Keratinocyte (primary cell): Measurements from ENCODE around the gene TMEM225B. TPM values are rescaled to one million over a fixed set of nuclear protein-coding genes. Genes with fewer than 3 reads are reported as not detected.

Experiments used
- DNase-seq: peaks from one replicate; pipeline ENCODE4 v3.0.0-alpha.2; 2011; ENCODE audit warnings: low read depth, missing footprints, low spot score
- FAIRE-seq: peaks from 2 replicates; lab custom pipeline; 2011; peaks lifted over from hg19 to GRCh38; lab: Jason Lieb, UNC
- H2AFZ ChIP-seq: 2 replicates; pipeline ENCODE4 v1.6.0; 2012; ENCODE audit warnings: low read length, control low read depth, inconsistent platforms; ENCODE audit not compliant: control insufficient read depth
- H3K27ac ChIP-seq: 2 replicates; pipeline ENCODE4 v1.5.1; 2011; ENCODE audit warnings: low read length; ENCODE audit not compliant: control insufficient read depth, insufficient read depth
- H3K27me3 ChIP-seq: 3 replicates; pipeline ENCODE4 v1.6.0; 2011; ENCODE audit warnings: low read length; ENCODE audit not compliant: control insufficient read depth, insufficient read depth; ENCODE audit errors: extremely low read depth
- H3K36me3 ChIP-seq, 2 experiments: 2 replicates in 1 of 2; 3 replicates in 1 of 2; pipeline ENCODE4 v1.5.1; 2011; ENCODE audit warnings: low read length in 2 of 2, mild to moderate bottlenecking in 1 of 2; ENCODE audit not compliant: control insufficient read depth in 2 of 2, insufficient read depth in 2 of 2; ENCODE audit errors: extremely low read depth in 1 of 2
- H3K4me1 ChIP-seq: 3 replicates; pipeline ENCODE4 v1.5.1; 2011; ENCODE audit warnings: low read length; ENCODE audit not compliant: control insufficient read depth, insufficient read depth; ENCODE audit errors: extremely low read depth
- H3K4me2 ChIP-seq: 3 replicates; pipeline ENCODE4 v1.6.0; 2011; ENCODE audit warnings: low read depth, low read length; ENCODE audit not compliant: control insufficient read depth, insufficient read depth; ENCODE audit errors: extremely low read depth
- H3K4me3 ChIP-seq, 3 experiments: fragments of 200-600 bp in 1 of 3; sonication (generic) in 1 of 3; 2 replicates in 2 of 3; 3 replicates in 1 of 3; pipeline ENCODE4 v1.5.1; 2011 to 2016; ENCODE audit warnings: low read length in 3 of 3, mild to moderate bottlenecking in 3 of 3, control low read depth in 2 of 3, inconsistent platforms in 1 of 3, low read depth in 1 of 3, mixed read lengths in 1 of 3, mixed run types in 1 of 3, moderate library complexity in 1 of 3; ENCODE audit not compliant: control insufficient read depth in 2 of 3, insufficient read depth in 2 of 3; ENCODE audit errors: extremely low read depth in 1 of 3
- H3K79me2 ChIP-seq: 2 replicates; pipeline ENCODE4 v1.6.0; 2012; ENCODE audit warnings: low read length; ENCODE audit not compliant: control insufficient read depth, insufficient read depth
- H3K9ac ChIP-seq: 3 replicates; pipeline ENCODE4 v1.6.0; 2011; ENCODE audit warnings: low read length; ENCODE audit not compliant: control insufficient read depth, insufficient read depth; ENCODE audit errors: extremely low read depth
- H3K9me1 ChIP-seq: 3 replicates; pipeline ENCODE4 v1.6.0; 2011; ENCODE audit warnings: low read length; ENCODE audit not compliant: control insufficient read depth, insufficient read depth; ENCODE audit errors: extremely low read depth
- H3K9me3 ChIP-seq: 2 replicates; pipeline ENCODE4 v1.5.1; 2012; ENCODE audit warnings: low read depth, low read length; ENCODE audit not compliant: control insufficient read depth
- H4K20me1 ChIP-seq: 3 replicates; pipeline ENCODE4 v1.6.0; 2011; ENCODE audit warnings: low read length; ENCODE audit not compliant: control insufficient read depth, insufficient read depth; ENCODE audit errors: extremely low read depth
- EZH2 ChIP-seq: IDR thresholded peaks from one replicate; pipeline ENCODE4 v1.6.1; 2012; ENCODE audit warnings: inconsistent platforms, mild to moderate bottlenecking, low read length, moderate library complexity
- dilution Hi-C: fragments of 300-500 bp; cut with MboI; formaldehyde crosslinking; loops from one replicate; pipeline ENCODE4 v1.7.0; 2020; ENCODE audit warnings: low sequenced_read_pairs; ENCODE audit not compliant: extremely low pct_ligation_motif_present
- polyA plus RNA-seq, 5 experiments: library from polyadenylated mRNA; depleted of rRNA in 3 of 5; stranded (reverse) in 3 of 5; stranded (forward) in 1 of 5; unstranded in 1 of 5; fragments of >200 nt; gene quantifications; 1 replicate in 1 of 5; 2 replicates in 3 of 5; 3 replicates in 1 of 5; pipeline versions ENCODE4 v1.2.1 to v1.2.3, GENCODE V29; 2011 to 2012; ENCODE audit warnings: missing spikeins in 2 of 5, low read depth in 1 of 5, low replicate concordance in 1 of 5
- TF ChIP-seq, protein P1 (sequence below), 3 experiments: IDR thresholded peaks in 1 of 3; conservative IDR thresholded peaks in 1 of 3; optimal IDR thresholded peaks in 1 of 3; 2 replicates in 2 of 3; 3 replicates in 1 of 3; pipeline versions ENCODE3 to v1.5.1; 2011; ENCODE audit warnings: low read length in 3 of 3, mild to moderate bottlenecking in 3 of 3, moderate library complexity in 2 of 3, control low read depth in 1 of 3, inconsistent platforms in 1 of 3; ENCODE audit not compliant: insufficient read depth in 2 of 3; ENCODE audit errors: extremely low read depth in 1 of 3

TMEM225B gene
- polyA plus RNA-seq, 1 donor (not counting 4 experiments of a cell fraction or from before 2014, with no cell fraction given), result 0.18 TPM

- H3K27ac ChIP-seq, result no peak overlapping the region
- no peak overlapping the region for H3K4me2 ChIP-seq
- H3K4me3 ChIP-seq, result no peak overlapping the region
- dilution Hi-C loops, result no loop called here
- no peaks in the 10 kb centered on the region for H4K20me1 ChIP-seq
- FAIRE-seq (no peak), DNase-seq (no peak)
- no peak overlapping the region for H3K9ac ChIP-seq
- H3K27me3 ChIP-seq, result no peaks in the 10 kb centered on the region
- no peaks in the 10 kb centered on the region for H3K9me3 ChIP-seq
- no peaks in the 10 kb centered on the region for H3K9me1 ChIP-seq
- no peaks in the 10 kb centered on the region for H3K4me1 ChIP-seq
- H3K36me3 ChIP-seq, result no peaks in the 10 kb centered on the region
- H2AFZ ChIP-seq, result no peak overlapping the region
- TF ChIP-seq EZH2, result no peak
- TF ChIP-seq, protein P1, sequence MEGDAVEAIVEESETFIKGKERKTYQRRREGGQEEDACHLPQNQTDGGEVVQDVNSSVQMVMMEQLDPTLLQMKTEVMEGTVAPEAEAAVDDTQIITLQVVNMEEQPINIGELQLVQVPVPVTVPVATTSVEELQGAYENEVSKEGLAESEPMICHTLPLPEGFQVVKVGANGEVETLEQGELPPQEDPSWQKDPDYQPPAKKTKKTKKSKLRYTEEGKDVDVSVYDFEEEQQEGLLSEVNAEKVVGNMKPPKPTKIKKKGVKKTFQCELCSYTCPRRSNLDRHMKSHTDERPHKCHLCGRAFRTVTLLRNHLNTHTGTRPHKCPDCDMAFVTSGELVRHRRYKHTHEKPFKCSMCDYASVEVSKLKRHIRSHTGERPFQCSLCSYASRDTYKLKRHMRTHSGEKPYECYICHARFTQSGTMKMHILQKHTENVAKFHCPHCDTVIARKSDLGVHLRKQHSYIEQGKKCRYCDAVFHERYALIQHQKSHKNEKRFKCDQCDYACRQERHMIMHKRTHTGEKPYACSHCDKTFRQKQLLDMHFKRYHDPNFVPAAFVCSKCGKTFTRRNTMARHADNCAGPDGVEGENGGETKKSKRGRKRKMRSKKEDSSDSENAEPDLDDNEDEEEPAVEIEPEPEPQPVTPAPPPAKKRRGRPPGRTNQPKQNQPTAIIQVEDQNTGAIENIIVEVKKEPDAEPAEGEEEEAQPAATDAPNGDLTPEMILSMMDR (optimal IDR thresholded peaks at IDR 0.05 in 1 of 3, IDR thresholded peaks at IDR 0.05 in 1 of 3, conservative IDR thresholded peaks at IDR 0.05 in 1 of 3; ENCODE audit: extremely low read depth in 1 of 3, insufficient read depth in 2 of 3, low read length in 3 of 3), result no peak
- no peaks in the 10 kb centered on the region for H3K79me2 ChIP-seq
Measured at GRCh38 chr7:99596408-99596955, 1.6 kb upstream of the TMEM225B start.

GRCh38 chr7:99599836-99600235, 1.8 kb downstream of the TMEM225B start:
- FAIRE-seq (no peak), DNase-seq (no peak)
- H3K9me1 ChIP-seq, result no peaks in the 10 kb centered on the region
- H3K4me2 ChIP-seq, result no peak overlapping the region
- no peaks in the 10 kb centered on the region for H4K20me1 ChIP-seq
- H3K9ac ChIP-seq, result no peak overlapping the region
- no peak overlapping the region for H3K27ac ChIP-seq
- H3K79me2 ChIP-seq, result no peaks in the 10 kb centered on the region
- H3K4me3 ChIP-seq, result no peak overlapping the region
- no peak overlapping the region for H2AFZ ChIP-seq
- no peaks in the 10 kb centered on the region for H3K27me3 ChIP-seq
- no peaks in the 10 kb centered on the region for H3K9me3 ChIP-seq
- no peaks in the 10 kb centered on the region for H3K4me1 ChIP-seq
- dilution Hi-C loops, result no loop called here
- TF ChIP-seq EZH2, result no peak
- TF ChIP-seq, protein P1 (optimal IDR thresholded peaks at IDR 0.05 in 1 of 3, IDR thresholded peaks at IDR 0.05 in 1 of 3, conservative IDR thresholded peaks at IDR 0.05 in 1 of 3; ENCODE audit: extremely low read depth in 1 of 3, insufficient read depth in 2 of 3, low read length in 3 of 3), result no peak
- no peaks in the 10 kb centered on the region for H3K36me3 ChIP-seq
